ENCODE results near the gene RAD51B. TPM values are rescaled to one million over a fixed set of nuclear protein-coding genes. Genes with fewer than 3 reads are reported as not detected.

The RAD51B gene
- total RNA-seq, 3 donors from 2014 or later, result 10.6 to 77.6 (median 33.8) TPM

- Histone ChIP-seq H3K36me3 (no peaks in the 10 kb centered on the region), H3K27ac (no peak overlapping the region), H3K9me3 (no peaks in the 10 kb centered on the region), H3K27me3 (no peaks in the 10 kb centered on the region), H3K4me1 (no peaks in the 10 kb centered on the region), H3K4me3 (no peak overlapping the region)
- intact Hi-C loops (cut with DNase I; ENCODE audit: low total_unique reads), result no loop called here
- no peak for DNase-seq (ENCODE audit: low spot score in 2 of 2)
- TF ChIP-seq POLR2A (IDR thresholded peaks at IDR 0.05) (no peak), POLR2AphosphoS5 (IDR thresholded peaks at IDR 0.05) (no peak), CTCF (IDR thresholded peaks at IDR 0.05) (no peak)
Measured at GRCh38 chr14:68362846-68363245, 543.3 kb downstream of the RAD51B start.

GRCh38 chr14:68363466-68363842 is 543.9 kb downstream of the RAD51B start:
- TF ChIP-seq POLR2AphosphoS5 (IDR thresholded peaks at IDR 0.05), result no peak
- TF ChIP-seq POLR2A (IDR thresholded peaks at IDR 0.05), result no peak
- TF ChIP-seq CTCF (IDR thresholded peaks at IDR 0.05), result no peak
- H3K4me3 ChIP-seq, result no peak overlapping the region
- H3K9me3 ChIP-seq, result no peaks in the 10 kb centered on the region
- no peak for DNase-seq (ENCODE audit: low spot score in 2 of 2)
- H3K27me3 ChIP-seq, result no peaks in the 10 kb centered on the region
- intact Hi-C loops (cut with DNase I; ENCODE audit: low total_unique reads), result no loop called here
- no peaks in the 10 kb centered on the region for H3K4me1 ChIP-seq
- H3K27ac ChIP-seq, result peak overlapping the region; percentile 83
- no peaks in the 10 kb centered on the region for H3K36me3 ChIP-seq

GRCh38 chr14:68363843-68364767 is 544.5 kb downstream of the RAD51B start:
- intact Hi-C loops (cut with DNase I; ENCODE audit: low total_unique reads), result no loop called here
- no peaks in the 10 kb centered on the region for H3K27me3 ChIP-seq
- no peaks in the 10 kb centered on the region for H3K9me3 ChIP-seq
- H3K4me1 ChIP-seq, result no peaks in the 10 kb centered on the region
- no peaks in the 10 kb centered on the region for H3K36me3 ChIP-seq
- no peak overlapping the region for H3K4me3 ChIP-seq
- H3K27ac ChIP-seq, result peak overlapping the region; percentile 83
- no peak for TF ChIP-seq POLR2A (IDR thresholded peaks at IDR 0.05)
- no peak for TF ChIP-seq CTCF (IDR thresholded peaks at IDR 0.05)
- TF ChIP-seq POLR2AphosphoS5 (IDR thresholded peaks at IDR 0.05), result no peak
- DNase-seq (ENCODE audit: low spot score in 2 of 2), result no peak

- TF ChIP-seq POLR2AphosphoS5 (IDR thresholded peaks at IDR 0.05), result peak in 1 of 3 donors; percentile 13
- TF ChIP-seq POLR2A (IDR thresholded peaks at IDR 0.05), result no peak
- no peak for TF ChIP-seq CTCF (IDR thresholded peaks at IDR 0.05)
- no peak overlapping the region for H3K4me3 ChIP-seq
- no peaks in the 10 kb centered on the region for H3K9me3 ChIP-seq
- peak overlapping the region; percentile 83 for H3K27ac ChIP-seq
- no peaks in the 10 kb centered on the region for H3K27me3 ChIP-seq
- intact Hi-C loops (cut with DNase I; ENCODE audit: low total_unique reads), result no loop called here
- peak in 1 of 2 donors; percentile 57 for DNase-seq (ENCODE audit: low spot score in 2 of 2)
- H3K36me3 ChIP-seq, result no peaks in the 10 kb centered on the region
- H3K4me1 ChIP-seq, result no peaks in the 10 kb centered on the region
Measured at GRCh38 chr14:68364792-68365192, 545.2 kb downstream of the RAD51B start.

- Histone ChIP-seq H3K36me3 (no peaks in the 10 kb centered on the region), H3K4me1 (no peaks in the 10 kb centered on the region), H3K9me3 (no peaks in the 10 kb centered on the region), H3K27me3 (no peaks in the 10 kb centered on the region), H3K27ac (peak overlapping the region; percentile 83), H3K4me3 (no peak overlapping the region)
- no peak for DNase-seq (ENCODE audit: low spot score in 2 of 2)
- intact Hi-C loops (cut with DNase I; ENCODE audit: low total_unique reads), result no loop called here
- TF ChIP-seq POLR2A (IDR thresholded peaks at IDR 0.05) (no peak), CTCF (IDR thresholded peaks at IDR 0.05) (no peak), POLR2AphosphoS5 (IDR thresholded peaks at IDR 0.05) (no peak)
Measured at GRCh38 chr14:68365228-68365627, 545.6 kb downstream of the RAD51B start.
